ENCODE data around the gene SUMO3.

Gene SUMO3

DNA sequence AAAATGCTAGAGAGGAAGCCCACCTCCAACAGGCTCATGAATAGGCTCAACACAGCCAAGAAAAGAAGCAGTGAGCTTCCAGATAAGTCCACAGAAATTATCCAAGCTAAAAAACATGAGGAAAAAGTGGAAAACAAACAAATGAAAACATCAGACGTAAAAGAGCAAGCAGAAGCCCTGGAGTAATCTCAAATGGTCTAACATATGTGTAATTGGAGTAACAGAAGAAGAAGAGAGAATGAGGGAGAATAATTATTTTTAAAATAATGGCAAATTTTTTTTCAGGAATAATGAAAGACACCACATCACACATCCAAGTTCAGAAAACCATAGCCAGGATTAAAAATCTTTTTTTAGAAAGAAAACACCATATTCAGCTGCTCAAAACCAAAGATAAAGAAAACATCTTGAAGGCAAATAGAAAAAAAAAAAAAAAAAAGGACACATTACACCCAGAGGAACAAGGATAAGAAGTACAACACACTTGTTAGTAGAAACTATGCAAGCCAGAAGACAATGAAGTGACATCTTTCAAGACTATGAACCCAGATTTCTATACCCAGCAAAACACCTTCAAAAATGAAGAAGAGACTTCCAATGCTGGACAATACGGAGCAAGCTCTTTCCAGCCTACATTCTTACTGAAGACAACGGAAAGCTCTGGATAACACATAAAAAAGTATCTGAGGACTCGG is 10.6 kb upstream of the SUMO3 start:
- no peak for DNase-seq

DNA sequence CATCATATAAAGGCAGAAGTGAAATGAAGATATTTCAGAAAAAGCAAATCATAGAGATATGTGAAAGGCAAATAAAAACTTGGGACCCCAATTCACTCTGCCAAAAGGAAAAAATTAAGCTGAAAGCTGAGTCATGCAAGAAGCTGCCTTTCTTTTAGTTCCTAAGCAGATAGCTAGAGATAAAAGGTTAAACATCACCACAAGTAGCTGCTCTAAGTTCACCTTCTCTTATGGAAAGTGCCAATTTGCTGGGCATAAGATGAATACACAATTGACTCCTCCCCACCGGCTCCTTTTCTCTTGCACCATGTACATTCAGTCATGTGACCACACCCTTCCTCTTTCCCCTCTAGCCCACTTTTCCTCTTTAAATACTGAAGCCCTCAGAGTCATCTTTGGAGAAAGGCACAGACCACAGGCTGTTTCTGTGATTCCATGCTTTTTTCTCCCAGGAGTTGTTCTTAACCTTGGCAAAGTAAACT is 5.4 kb upstream of the SUMO3 start:
- no peak for DNase-seq

DNA sequence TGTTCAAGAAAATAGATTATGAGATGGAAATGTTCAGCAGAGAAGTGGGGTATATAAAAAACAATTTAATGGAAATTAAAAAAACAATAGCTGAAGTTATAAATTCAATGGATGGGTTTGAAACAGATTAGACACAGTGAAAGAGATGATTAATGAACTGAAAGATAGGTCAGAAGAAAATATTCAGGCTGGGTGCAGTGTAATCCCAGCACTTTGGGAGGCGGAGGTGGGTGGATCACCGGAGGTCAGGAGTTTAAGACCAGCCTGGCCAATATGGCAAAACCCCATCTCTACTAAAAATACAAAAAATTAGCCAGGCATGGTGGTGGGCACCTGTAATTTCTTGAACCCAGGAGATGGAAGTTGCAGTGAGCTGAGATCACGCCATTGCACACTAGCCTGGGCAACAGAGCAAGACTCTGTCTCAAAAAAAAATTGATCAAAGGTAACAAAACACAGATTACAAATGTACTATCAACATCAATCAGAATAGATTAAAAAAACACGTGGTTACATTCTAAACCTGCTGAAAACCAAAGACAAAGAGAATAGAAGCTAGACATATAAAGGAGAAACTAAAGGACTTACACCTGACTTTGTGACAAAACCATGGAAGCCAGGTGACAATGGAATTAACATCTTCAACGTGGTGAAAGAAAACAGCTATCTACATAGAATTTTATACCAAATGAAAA is 4.8 kb upstream of the SUMO3 start:
- DNase-seq: no peak

GRCh38 chr21:44820851-44821250 is 3.0 kb upstream of the SUMO3 start:
- no peak for DNase-seq

GRCh38 chr21:44819283-44820243 is 1.7 kb upstream of the SUMO3 start:
- no peak for DNase-seq

- no peak for DNase-seq
Observed at GRCh38 chr21:44818640-44819011, 764 bp upstream of the SUMO3 start.

DNA sequence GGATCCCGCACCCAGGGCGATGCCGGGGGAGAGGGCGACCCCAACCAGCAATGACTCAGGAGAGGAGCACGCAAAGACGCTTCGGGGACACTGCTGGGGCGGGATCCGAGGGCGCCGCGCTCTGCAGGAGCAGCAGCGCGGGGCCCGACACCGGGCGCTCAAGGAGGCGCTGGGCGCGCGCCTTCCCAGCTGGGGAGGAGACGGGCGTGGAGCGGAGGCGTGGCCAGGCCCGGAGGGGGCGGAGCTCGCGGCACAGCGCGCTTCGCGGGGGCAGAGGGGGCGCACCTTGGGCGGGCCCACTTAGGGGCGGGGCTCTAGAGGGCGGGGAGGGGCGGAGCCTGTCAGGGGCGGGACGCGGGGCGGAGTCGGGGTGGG is 369 bp downstream of the SUMO3 start:
- peak; percentile 96 for DNase-seq

GRCh38 chr21:44816761-44817505 is 929 bp downstream of the SUMO3 start:
- DNase-seq: no peak

GRCh38 chr21:44815852-44816628 is 1.8 kb downstream of the SUMO3 start:
- no peak for DNase-seq

GRCh38 chr21:44815225-44815624 is 2.6 kb downstream of the SUMO3 start:
- DNase-seq: no peak

DNA sequence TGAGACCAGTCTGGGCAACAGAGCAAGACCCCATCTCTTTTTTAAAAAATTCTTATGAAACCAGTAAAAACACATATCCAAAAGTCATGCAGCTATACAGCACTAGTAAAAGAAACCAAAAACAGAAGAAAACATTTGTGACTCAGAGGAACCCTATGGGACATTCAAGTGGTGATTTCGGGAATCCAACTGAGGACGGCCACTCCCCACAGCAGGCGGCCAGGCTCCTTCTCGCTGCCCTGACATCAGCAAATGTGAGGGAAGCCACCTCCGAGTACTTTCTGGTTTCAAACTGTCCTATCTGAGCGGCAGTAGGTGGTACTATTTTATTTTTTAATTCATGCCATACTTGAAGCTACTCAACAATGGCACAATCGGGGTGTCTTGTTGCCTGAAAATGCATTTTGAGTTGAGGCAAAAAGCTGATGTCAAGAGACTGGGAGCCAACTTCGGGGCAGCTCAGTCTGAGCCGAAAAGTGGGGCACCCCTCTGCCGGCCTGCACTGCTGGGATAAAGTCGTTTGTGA is 3.3 kb downstream of the SUMO3 start:
- DNase-seq: no peak

- no peak for DNase-seq
Observed at GRCh38 chr21:44813727-44814126, 4.1 kb downstream of the SUMO3 start.

DNA sequence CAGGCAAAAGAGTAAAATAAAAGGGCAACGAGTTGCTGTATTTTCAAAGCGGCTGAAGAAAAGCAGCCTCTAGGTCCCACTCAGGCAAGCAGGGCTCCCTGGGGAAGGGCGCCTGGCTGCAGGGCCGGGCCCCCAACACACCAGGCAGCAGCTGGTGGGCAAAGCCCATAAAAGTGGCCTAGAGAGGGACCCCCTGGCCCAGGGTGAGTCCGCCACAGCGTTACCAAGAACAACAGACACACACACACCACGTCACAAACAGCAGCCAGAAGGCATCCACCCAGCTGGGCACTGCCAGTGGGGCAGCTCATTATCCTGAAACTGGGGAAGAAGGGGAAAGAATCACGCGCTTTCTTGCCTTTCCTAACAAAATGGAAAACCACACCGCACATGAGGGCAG is 4.7 kb downstream of the SUMO3 start:
- no peak for DNase-seq

DNA sequence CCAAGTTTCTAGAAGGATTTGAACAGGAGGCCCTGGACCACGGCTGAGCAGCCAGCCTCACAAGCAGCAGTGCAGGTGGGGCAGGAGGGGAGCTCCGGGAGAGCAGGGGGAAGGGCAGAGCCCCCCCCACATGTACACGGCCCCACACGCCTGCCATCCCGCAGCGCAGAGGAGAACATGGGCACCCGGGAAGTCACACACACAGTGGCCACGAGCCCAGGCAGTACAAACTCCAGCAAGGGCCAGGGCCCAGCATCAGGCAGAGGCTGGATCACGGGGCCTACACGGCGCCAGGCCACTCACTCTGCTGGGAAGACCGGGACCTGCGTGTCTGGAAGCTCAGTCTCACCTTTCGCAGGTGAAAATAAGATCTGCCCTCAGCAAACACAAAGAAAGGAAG is 5.2 kb downstream of the SUMO3 start:
- no peak for DNase-seq

DNA sequence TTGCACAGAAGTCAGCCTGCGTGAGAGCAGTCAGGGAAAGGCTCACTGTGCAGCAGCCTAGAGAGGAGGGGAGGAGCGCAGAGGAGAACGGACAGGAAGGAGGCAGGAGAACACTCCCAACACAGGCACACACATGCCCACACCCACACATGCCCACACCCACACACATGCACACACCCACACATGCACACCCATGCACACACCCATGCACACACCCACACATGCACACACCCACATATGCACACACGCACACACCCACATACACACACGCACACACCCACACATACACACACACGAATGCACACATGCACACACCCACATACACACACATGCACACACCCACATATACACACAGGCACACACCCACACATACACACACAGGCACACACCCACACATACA is 7.1 kb downstream of the SUMO3 start:
- DNase-seq: no peak

- no peak for DNase-seq
Observed at GRCh38 chr21:44805859-44806258, 12.0 kb downstream of the SUMO3 start.

- no peak for DNase-seq
Observed at GRCh38 chr21:44805226-44805625, 12.6 kb downstream of the SUMO3 start.

DNA sequence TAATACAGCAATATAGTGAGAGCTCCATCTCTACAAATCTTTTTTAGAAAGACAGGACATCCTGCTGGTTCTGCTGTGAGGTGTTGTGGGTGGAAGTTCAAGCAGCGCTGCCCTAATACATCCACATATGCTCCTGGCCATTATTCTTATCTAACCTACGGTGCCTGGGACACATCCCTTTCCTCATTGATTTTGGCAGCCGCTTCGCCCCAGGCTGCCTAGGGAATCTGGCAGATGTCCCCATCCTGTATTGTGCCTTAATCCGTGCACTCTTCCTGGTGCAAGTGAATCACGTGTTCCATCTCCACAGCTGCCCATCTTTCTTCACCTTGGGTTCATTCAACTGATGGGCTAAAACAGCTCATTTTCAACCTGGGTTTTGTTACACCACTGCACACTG is 13.1 kb downstream of the SUMO3 start:
- DNase-seq: no peak

DNA sequence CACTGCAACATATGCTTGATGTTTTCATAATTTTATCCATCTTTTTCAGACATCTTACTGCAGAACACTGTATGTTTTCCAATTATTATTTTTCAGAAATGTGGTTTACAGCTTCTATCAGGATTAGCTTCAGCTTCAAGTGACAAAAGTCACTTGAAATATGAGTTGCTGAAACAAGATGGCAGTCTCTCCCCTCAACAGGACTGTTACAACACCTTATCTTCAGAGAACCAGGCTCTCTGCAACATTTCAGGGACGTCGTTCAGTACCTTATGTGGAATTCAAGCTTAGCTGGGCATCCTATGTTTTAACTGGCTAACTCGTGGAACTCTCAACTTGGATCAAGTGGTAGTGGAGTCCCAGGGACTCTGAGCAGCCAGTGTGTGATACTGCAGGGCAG is 14.2 kb downstream of the SUMO3 start:
- no peak for DNase-seq

DNA sequence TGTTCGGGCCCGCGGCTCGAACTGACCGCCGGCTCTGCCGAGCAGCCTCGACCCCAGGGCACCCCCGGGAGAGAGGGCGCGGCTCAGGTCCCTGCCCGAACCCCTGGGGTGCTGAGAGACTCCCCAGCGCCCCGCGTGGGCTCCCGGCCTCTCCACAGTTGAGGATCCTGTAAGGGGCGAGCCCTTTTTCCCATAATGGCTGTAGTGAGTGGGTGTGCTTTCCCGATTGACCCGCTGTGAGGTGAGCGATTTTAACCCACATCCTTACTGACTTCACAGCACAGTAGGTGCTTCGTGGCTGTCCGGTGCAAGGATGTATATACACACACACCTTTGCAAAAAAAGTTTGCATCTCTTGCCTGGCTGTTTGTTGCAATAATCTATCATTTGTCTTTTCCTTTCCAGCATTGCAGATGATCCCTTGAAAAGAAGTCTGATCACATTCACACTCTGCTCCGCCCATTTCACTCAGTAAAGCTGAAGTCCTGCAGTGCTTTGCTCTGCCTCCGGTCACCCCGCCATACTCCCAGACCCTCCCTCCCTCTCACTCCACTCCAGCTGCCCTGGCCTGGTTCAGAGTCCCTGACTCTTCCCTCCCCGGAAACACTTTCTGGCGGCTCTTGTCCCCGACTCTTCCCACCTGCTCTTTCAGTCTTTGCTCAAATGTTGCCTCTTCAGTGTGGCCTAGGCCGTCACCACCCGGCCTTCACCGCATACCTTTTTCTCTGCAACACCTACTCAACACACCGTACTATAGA is 15.3 kb downstream of the SUMO3 start:
- DNase-seq: peak; percentile 38

Data from activated CD4-positive, alpha-beta T cell treated with anti-CD3 and anti-CD28 coated beads, Interleukin-10, Interleukin-2, amounts not matched to agents 100 ng/mL and 50 ng/mL, durations not matched to agents 16 hours and 8 hours (primary cell).